CD1c-positive myeloid dendritic cell (primary cell): Measurements from ENCODE around the gene SMTN.

Experiments
- DNase-seq: peaks from one replicate; pipeline ENCODE4 v3.0.0-alpha.2; 2016; ENCODE audit errors: extremely low spot score

The SMTN gene

GRCh38 chr22:31127181-31127772, 46.2 kb downstream of the SMTN start:
- peak; percentile 39 for DNase-seq

GRCh38 chr22:31128156-31128555, 47.0 kb downstream of the SMTN start:
- no peak for DNase-seq

- no peak for DNase-seq
Observed at GRCh38 chr22:31130873-31131272, 49.8 kb downstream of the SMTN start.

- no peak for DNase-seq
Observed at GRCh38 chr22:31133911-31134310, 52.8 kb downstream of the SMTN start.

- no peak for DNase-seq
Observed at GRCh38 chr22:31134688-31135087, 53.6 kb downstream of the SMTN start.

GRCh38 chr22:31135706-31136105, 54.6 kb downstream of the SMTN start:
- DNase-seq = no peak

- DNase-seq = no peak
Observed at GRCh38 chr22:31136155-31136554, 55.0 kb downstream of the SMTN start.

- no peak for DNase-seq
Observed at GRCh38 chr22:31136711-31137110, 55.6 kb downstream of the SMTN start.

GRCh38 chr22:31137721-31138120, 56.6 kb downstream of the SMTN start:
- DNase-seq = no peak

- no peak for DNase-seq
Observed at GRCh38 chr22:31138126-31138525, 57.0 kb downstream of the SMTN start.

- no peak for DNase-seq
Observed at GRCh38 chr22:31139066-31139465, 57.9 kb downstream of the SMTN start.

- no peak for DNase-seq
Observed at GRCh38 chr22:31139866-31140716, 59.0 kb downstream of the SMTN start, which contains the start of gene PLA2G3. Gene PLA2G3, minus strand, starts transcription at chr22:31140508. Its CDS starts 154 bp downstream, at chr22:31140354.

GRCh38 chr22:31140746-31141145, 59.6 kb downstream of the SMTN start:
- no peak for DNase-seq

GRCh38 chr22:31141551-31141950, 60.4 kb downstream of the SMTN start:
- DNase-seq = no peak

- no peak for DNase-seq
Observed at GRCh38 chr22:31142285-31142684, 61.2 kb downstream of the SMTN start.

GRCh38 chr22:31143038-31143437, 61.9 kb downstream of the SMTN start:
- DNase-seq = no peak

- no peak for DNase-seq
Observed at GRCh38 chr22:31143537-31143936, 62.4 kb downstream of the SMTN start.

- DNase-seq = no peak
Observed at GRCh38 chr22:31144223-31144622, 63.1 kb downstream of the SMTN start.

GRCh38 chr22:31148488-31148887, 67.4 kb downstream of the SMTN start:
- DNase-seq = no peak

- DNase-seq = peak; percentile 50
Observed at GRCh38 chr22:31148953-31149627, 68.0 kb downstream of the SMTN start.

GRCh38 chr22:31150615-31151014, 69.5 kb downstream of the SMTN start:
- no peak for DNase-seq

- DNase-seq = no peak
Observed at GRCh38 chr22:31151872-31152271, 70.8 kb downstream of the SMTN start.

- no peak for DNase-seq
Observed at GRCh38 chr22:31153357-31153756, 72.2 kb downstream of the SMTN start.
